SU-DHL-6 (cell line): ENCODE results near the gene DYNLL2.

Experiments
- EZH2phosphoT487 ChIP-seq: fragments of 200-600 bp; sonication (generic), shearing (Covaris generic); conservative IDR thresholded peaks from 2 replicates; pipeline ENCODE4 v1.6.1; 2018; ENCODE audit warnings: mild to moderate bottlenecking, antibody characterized with exemption, low read length, moderate library complexity, mixed read lengths
- TF ChIP-seq, protein P1 (sequence below): fragments of 200-600 bp; sonication (generic); IDR thresholded peaks from one replicate; pipeline ENCODE4 v1.5.1; 2017; ENCODE audit warnings: antibody characterized with exemption, mild to moderate bottlenecking, low read length, moderate library complexity; ENCODE audit not compliant: insufficient read depth, poor library complexity, severe bottlenecking

DNA sequence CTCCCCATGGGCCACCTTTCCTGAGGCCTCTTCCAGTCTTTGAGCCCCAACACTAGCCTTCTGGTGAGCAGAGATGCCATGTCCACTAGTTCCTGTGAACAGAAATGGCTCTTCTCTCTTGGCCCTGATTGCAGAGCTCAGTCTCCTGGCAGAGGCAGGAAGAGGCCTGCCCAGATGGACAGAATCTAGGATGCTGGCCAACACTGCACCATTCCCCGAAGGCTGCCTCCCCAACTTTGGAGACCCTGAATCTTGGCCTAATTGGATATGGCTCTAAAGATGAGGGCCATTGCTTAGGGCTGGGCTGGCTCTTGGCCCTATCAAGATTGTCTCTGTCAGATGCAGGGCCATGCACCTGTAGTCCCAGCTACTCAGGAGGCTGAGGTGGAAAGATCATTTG is 18.0 kb upstream of the DYNLL2 start:
- TF ChIP-seq, protein P1, sequence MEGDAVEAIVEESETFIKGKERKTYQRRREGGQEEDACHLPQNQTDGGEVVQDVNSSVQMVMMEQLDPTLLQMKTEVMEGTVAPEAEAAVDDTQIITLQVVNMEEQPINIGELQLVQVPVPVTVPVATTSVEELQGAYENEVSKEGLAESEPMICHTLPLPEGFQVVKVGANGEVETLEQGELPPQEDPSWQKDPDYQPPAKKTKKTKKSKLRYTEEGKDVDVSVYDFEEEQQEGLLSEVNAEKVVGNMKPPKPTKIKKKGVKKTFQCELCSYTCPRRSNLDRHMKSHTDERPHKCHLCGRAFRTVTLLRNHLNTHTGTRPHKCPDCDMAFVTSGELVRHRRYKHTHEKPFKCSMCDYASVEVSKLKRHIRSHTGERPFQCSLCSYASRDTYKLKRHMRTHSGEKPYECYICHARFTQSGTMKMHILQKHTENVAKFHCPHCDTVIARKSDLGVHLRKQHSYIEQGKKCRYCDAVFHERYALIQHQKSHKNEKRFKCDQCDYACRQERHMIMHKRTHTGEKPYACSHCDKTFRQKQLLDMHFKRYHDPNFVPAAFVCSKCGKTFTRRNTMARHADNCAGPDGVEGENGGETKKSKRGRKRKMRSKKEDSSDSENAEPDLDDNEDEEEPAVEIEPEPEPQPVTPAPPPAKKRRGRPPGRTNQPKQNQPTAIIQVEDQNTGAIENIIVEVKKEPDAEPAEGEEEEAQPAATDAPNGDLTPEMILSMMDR = no peak
- TF ChIP-seq EZH2phosphoT487 = no peak
